GM20000 (cell line): ENCODE measurements around the gene BAD.

Experiments
- DNase-seq: peaks from one replicate; pipeline ENCODE4 v3.0.0; 2012; ENCODE audit warnings: low spot score
- TF ChIP-seq, protein P1 (sequence below): IDR thresholded peaks from 2 replicates; pipeline ENCODE4 v1.5.1; 2012; ENCODE audit warnings: mild to moderate bottlenecking, control low read depth; ENCODE audit errors: extremely low read depth, missing control alignments

BAD gene

GRCh38 chr11:64225608-64226506 is 58.6 kb downstream of the BAD start, which contains the start of the genes NUDT22 and TRPT1:
NUDT22 (plus strand) TSS chr11:64226274; CDS start chr11:64226653, 379 bp downstream.
TRPT1 (minus strand) TSS chr11:64226186; CDS start chr11:64225860, 326 bp downstream.
- TF ChIP-seq, protein P1, sequence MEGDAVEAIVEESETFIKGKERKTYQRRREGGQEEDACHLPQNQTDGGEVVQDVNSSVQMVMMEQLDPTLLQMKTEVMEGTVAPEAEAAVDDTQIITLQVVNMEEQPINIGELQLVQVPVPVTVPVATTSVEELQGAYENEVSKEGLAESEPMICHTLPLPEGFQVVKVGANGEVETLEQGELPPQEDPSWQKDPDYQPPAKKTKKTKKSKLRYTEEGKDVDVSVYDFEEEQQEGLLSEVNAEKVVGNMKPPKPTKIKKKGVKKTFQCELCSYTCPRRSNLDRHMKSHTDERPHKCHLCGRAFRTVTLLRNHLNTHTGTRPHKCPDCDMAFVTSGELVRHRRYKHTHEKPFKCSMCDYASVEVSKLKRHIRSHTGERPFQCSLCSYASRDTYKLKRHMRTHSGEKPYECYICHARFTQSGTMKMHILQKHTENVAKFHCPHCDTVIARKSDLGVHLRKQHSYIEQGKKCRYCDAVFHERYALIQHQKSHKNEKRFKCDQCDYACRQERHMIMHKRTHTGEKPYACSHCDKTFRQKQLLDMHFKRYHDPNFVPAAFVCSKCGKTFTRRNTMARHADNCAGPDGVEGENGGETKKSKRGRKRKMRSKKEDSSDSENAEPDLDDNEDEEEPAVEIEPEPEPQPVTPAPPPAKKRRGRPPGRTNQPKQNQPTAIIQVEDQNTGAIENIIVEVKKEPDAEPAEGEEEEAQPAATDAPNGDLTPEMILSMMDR, result no peak
- DNase-seq, result peak; percentile 95

- TF ChIP-seq, protein P1, result no peak
- no peak for DNase-seq
These were observed 59.4 kb downstream of the BAD start for GRCh38 chr11:64224891-64225607.

DNA sequence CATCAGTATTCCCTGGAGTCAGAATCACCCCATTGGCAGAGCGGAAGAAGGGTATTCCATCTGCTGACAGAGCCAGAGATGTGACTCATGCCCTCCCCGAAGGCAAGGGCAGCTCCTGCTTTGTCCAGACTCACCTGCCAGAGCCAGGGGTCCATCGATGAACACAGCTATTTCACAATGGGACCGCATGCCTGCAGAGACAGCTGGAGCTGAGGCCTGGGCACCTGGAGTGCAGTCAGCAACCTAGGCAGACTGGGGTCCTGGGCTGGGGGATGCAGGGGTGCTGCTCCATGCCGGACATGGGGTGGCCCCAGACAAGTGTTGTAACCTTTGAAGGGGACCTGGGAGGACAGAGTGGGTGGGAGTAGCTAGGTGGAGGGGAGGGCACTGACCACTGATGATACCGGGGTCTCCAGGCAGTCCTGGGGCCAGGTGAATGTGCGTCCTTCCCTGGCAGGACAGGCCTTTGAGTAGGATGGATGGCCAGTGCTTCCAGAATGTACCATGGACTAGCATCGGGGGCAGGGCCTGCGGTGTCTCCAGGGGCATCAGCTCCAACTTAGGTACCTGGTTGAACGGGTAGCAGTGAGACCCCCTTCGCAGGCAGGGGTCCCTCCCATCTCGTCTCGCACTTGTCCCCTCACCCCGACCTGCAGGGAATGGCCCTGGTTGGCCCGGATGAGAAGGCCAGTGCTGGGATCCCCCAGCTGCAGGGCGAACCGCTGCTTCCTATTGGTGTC is 60.1 kb downstream of the BAD start:
- TF ChIP-seq, protein P1, result no peak

DNA sequence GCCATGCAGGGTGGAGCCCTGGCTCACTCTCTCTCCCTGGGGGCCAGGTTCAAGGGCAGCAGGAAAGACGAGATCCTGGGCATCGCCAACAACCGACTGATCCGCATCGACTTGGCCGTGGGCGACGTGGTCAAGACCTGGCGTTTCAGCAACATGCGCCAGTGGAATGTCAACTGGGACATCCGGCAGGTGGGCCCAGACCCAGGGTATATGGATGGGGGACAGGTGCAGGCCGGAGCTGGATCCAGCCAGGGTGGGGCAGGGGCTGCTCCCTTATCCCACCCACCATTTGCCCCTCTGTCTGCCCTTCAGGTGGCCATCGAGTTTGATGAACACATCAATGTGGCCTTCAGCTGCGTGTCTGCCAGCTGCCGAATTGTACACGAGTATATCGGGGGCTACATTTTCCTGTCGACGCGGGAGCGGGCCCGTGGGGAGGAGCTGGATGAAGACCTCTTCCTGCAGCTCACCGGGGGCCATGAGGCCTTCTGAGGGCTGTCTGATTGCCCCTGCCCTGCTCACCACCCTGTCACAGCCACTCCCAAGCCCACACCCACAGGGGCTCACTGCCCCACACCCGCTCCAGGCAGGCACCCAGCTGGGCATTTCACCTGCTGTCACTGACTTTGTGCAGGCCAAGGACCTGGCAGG is 61.3 kb downstream of the BAD start:
- TF ChIP-seq, protein P1, result no peak
- no peak for DNase-seq

More for the DNA sequence above, 60.1 kb downstream of the BAD start:
- DNase-seq, result no peak

GRCh38 chr11:64222651-64223000 is 61.8 kb downstream of the BAD start:
- no peak for DNase-seq
- TF ChIP-seq, protein P1, result no peak

DNA sequence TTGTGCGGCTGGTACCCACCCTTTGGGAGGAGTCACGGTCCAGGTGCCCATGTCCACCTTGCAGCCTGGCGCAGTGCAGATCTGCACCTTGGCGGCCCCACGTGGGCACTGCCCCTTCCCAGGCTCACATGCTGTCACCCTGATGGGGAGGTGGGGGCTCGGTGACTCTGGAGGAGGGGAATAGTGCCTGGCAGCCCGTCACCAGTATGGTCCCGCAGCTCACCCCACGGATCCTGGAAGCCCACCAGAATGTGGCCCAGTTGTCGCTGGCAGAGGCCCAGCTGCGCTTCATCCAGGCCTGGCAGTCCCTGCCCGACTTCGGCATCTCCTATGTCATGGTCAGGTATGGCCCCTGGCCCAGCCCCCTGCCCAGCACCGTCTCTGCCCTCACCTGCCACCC is 63.7 kb downstream of the BAD start:
- TF ChIP-seq, protein P1, result no peak
- no peak for DNase-seq
